Fibroblast of lung (primary cell): ENCODE measurements around the gene INPP5A. TPM values are rescaled to one million over a fixed set of nuclear protein-coding genes. Genes with fewer than 3 reads are reported as not detected.

ENCODE experiments used
- DNase-seq, 2 donors: peaks; one replicate each; pipeline versions ENCODE4 v3.0.0 to v3.0.0-alpha.2; 2010; ENCODE audit warnings: low read depth in 2 of 2
- H2AFZ ChIP-seq: 2 replicates; pipeline ENCODE4 v1.5.1; 2012; ENCODE audit warnings: low read length, control low read depth, inconsistent platforms
- H3K27ac ChIP-seq: 2 replicates; pipeline ENCODE4 v1.5.1; 2011; ENCODE audit warnings: low read length, control low read depth; ENCODE audit not compliant: insufficient read depth
- H3K27me3 ChIP-seq: 2 replicates; pipeline ENCODE4 v1.5.1; 2011; ENCODE audit warnings: mild to moderate bottlenecking, low read length; ENCODE audit not compliant: control insufficient read depth, insufficient read depth
- H3K36me3 ChIP-seq: 2 replicates; pipeline ENCODE4 v1.5.1; 2011; ENCODE audit warnings: low read length; ENCODE audit not compliant: control insufficient read depth, insufficient read depth
- H3K4me1 ChIP-seq: 2 replicates; pipeline ENCODE4 v1.5.1; 2011; ENCODE audit warnings: low read length; ENCODE audit not compliant: control insufficient read depth, insufficient read depth; ENCODE audit errors: extremely low read depth
- H3K4me2 ChIP-seq: 2 replicates; pipeline ENCODE4 v1.5.1; 2011; ENCODE audit warnings: low read length, control low read depth; ENCODE audit not compliant: insufficient read depth; ENCODE audit errors: extremely low read depth
- H3K4me3 ChIP-seq, 4 experiments: fragments of 200-600 bp in 1 of 4; sonication (generic) in 1 of 4; replicated peaks in 1 of 4; 2 replicates each; pipeline ENCODE4 v1.5.1; 2011 to 2016; ENCODE audit warnings: low read length in 4 of 4, low read depth in 3 of 4, mild to moderate bottlenecking in 3 of 4, control low read depth in 2 of 4, inconsistent platforms in 1 of 4, mixed read lengths in 1 of 4; ENCODE audit not compliant: insufficient read depth in 1 of 4; ENCODE audit errors: control extremely low read depth in 1 of 4
- H3K79me2 ChIP-seq: 2 replicates; pipeline ENCODE4 v1.5.1; 2012; ENCODE audit warnings: mild to moderate bottlenecking, low read length, inconsistent platforms; ENCODE audit not compliant: control insufficient read depth, insufficient read depth
- H3K9ac ChIP-seq: 2 replicates; pipeline ENCODE4 v1.5.1; 2011; ENCODE audit warnings: mild to moderate bottlenecking, low read length, control low read depth; ENCODE audit not compliant: insufficient read depth
- H3K9me3 ChIP-seq: 2 replicates; pipeline ENCODE4 v1.5.1; 2012; ENCODE audit warnings: low read depth, low read length; ENCODE audit not compliant: control insufficient read depth, insufficient read depth
- H4K20me1 ChIP-seq: 2 replicates; pipeline ENCODE4 v1.5.1; 2011; ENCODE audit warnings: low read length; ENCODE audit not compliant: control insufficient read depth, insufficient read depth; ENCODE audit errors: extremely low read depth
- CTCF ChIP-seq, 2 donors: IDR thresholded peaks in 1 of 2; conservative IDR thresholded peaks in 1 of 2; 1 replicate in 1 of 2; 2 replicates in 1 of 2; pipeline ENCODE4 v1.5.1; 2011 to 2012; ENCODE audit warnings: low read length in 2 of 2, control low read depth in 1 of 2, inconsistent platforms in 1 of 2, low read depth in 1 of 2, mild to moderate bottlenecking in 1 of 2
- EZH2 ChIP-seq: IDR thresholded peaks from 2 replicates; pipeline ENCODE4 v1.5.1; 2012; ENCODE audit warnings: low read length, control low read depth, mild to moderate bottlenecking; ENCODE audit errors: missing control alignments
- polyA plus RNA-seq, 2 donors: library from polyadenylated mRNA; depleted of rRNA in 1 of 2; stranded (reverse) in 1 of 2; unstranded in 1 of 2; fragments of >200 nt; gene quantifications; 2 replicates each; pipeline ENCODE4 v1.2.1, GENCODE V29; 2011 to 2012; ENCODE audit warnings: missing spikeins in 1 of 2
- total RNA-seq: library from RNA; depleted of rRNA; stranded (reverse); fragments of >200 nt; gene quantifications from 2 replicates; pipeline ENCODE4 v1.2.1, GENCODE V29; 2014

Gene INPP5A
- total and polyA plus RNA-seq, 2 donors (not counting 1 experiment from before 2014, with no cell fraction given), result 24.6 to 39.9 TPM

DNA sequence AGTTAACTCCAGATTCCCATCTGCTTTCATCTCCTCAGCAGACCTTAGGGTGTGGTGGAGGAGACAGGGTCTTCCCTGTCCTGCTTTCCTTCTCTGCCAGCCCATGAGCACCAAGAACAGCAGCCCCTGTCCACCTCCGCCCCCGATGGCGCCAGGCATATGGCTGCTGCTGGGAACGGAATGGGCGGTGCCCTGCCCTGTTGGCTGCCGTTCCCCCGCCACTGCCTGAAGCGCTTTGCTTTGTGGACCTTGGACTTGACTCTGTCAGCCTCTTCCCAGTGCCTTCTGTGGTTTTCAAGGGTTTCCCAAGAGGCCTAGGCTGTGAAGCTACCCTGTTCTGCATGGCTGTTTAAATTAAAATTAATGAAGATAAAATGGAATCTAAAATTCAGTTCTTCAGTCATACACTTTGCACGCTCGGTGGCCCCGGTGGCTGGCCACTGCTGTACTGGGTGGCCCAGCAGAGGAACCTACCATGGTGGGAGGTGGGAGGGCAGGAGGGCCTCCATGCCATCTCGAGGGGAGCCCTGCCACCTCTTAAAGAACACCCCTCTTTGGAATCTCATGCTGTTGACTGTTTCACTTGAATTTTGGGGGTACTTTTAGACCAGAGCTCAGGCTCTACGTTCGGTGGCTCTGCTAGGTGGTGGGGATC, 169.7 kb downstream of the INPP5A start:
- Histone ChIP-seq H3K4me2 (no peak overlapping the region), H3K79me2 (no peaks in the 10 kb centered on the region), H3K9me3 (no peaks in the 10 kb centered on the region), H3K27me3 (no peaks in the 10 kb centered on the region), H3K4me3 (no peak overlapping the region), H3K4me1 (no peaks in the 10 kb centered on the region), H4K20me1 (no peaks in the 10 kb centered on the region), H3K27ac (no peak overlapping the region), H3K36me3 (no peaks in the 10 kb centered on the region), H3K9ac (no peak overlapping the region), H2AFZ (no peak overlapping the region)
- TF ChIP-seq CTCF (conservative IDR thresholded peaks at IDR 0.05 in 1 of 2, IDR thresholded peaks at IDR 0.05 in 1 of 2; ENCODE audit: low read depth in 1 of 2, low read length in 2 of 2) (no peak), EZH2 (no peak)
- no peak for DNase-seq

- no peak overlapping the region for H2AFZ ChIP-seq
- no peak overlapping the region for H3K27ac ChIP-seq
- TF ChIP-seq EZH2 (no peak), CTCF (conservative IDR thresholded peaks at IDR 0.05 in 1 of 2, IDR thresholded peaks at IDR 0.05 in 1 of 2; ENCODE audit: low read depth in 1 of 2, low read length in 2 of 2) (no peak)
- no peak for DNase-seq
- H3K4me2 ChIP-seq, result no peak overlapping the region
- no peak overlapping the region for H3K9ac ChIP-seq
- H4K20me1 ChIP-seq, result no peaks in the 10 kb centered on the region
- no peaks in the 10 kb centered on the region for H3K9me3 ChIP-seq
- H3K4me1 ChIP-seq, result no peaks in the 10 kb centered on the region
- H3K27me3 ChIP-seq, result no peaks in the 10 kb centered on the region
- no peak overlapping the region for H3K4me3 ChIP-seq
- H3K79me2 ChIP-seq, result no peaks in the 10 kb centered on the region
- no peaks in the 10 kb centered on the region for H3K36me3 ChIP-seq
Observed at GRCh38 chr10:132707776-132708171, 170.2 kb downstream of the INPP5A start.

DNA sequence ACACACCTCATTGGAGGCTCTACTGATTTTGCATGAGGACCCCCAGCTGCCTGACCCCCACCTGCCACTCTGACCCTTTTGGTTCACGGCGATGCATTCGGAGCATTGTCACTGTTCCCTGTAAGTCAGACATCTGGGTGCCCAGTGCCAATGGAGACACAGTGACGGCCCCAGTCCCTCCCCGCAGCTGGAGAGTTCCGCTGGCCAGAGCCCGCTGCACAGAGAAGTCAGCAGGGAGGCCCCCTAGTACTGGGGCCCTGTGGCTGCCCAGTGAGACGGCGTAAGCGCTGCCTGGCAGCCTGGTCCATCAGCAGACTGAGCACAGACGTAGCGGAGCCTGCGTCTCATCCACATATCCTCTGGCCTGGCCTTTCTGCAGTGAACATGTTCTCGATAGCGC, 170.9 kb downstream of the INPP5A start:
- no peak overlapping the region for H3K9ac ChIP-seq
- H3K9me3 ChIP-seq, result no peaks in the 10 kb centered on the region
- no peaks in the 10 kb centered on the region for H3K4me1 ChIP-seq
- TF ChIP-seq EZH2 (no peak), CTCF (conservative IDR thresholded peaks at IDR 0.05 in 1 of 2, IDR thresholded peaks at IDR 0.05 in 1 of 2; ENCODE audit: low read depth in 1 of 2, low read length in 2 of 2) (no peak)
- DNase-seq, result no peak
- no peaks in the 10 kb centered on the region for H3K27me3 ChIP-seq
- no peak overlapping the region for H3K4me3 ChIP-seq
- no peak overlapping the region for H2AFZ ChIP-seq
- no peak overlapping the region for H3K27ac ChIP-seq
- no peaks in the 10 kb centered on the region for H4K20me1 ChIP-seq
- H3K36me3 ChIP-seq, result no peaks in the 10 kb centered on the region
- no peak overlapping the region for H3K4me2 ChIP-seq
- no peaks in the 10 kb centered on the region for H3K79me2 ChIP-seq
